Endothelial cell of umbilical vein (primary cell): Measurements from ENCODE around the gene DGKH. TPM values are rescaled to one million over a fixed set of nuclear protein-coding genes. Genes with fewer than 3 reads are reported as not detected.

Experiments
- BruUV-seq: library from RNA; stranded (reverse); fragments of 400-500 nt; replicated peaks from 2 replicates; lab custom pipeline; 2021; lab: Mats Ljungman, UMichigan
- CTCF ChIA-PET: fragments of 300-600, 350-600 bp; sonication (Branson Sonifier 250); formaldehyde crosslinking; loops from one replicate; lab custom pipeline; 2021; ENCODE audit warnings: antibody characterized with exemption, inconsistent platforms; lab: Charles Lee
- POLR2A ChIA-PET: fragments of 300-600, 350-600 bp; sonication (Branson Sonifier 250); formaldehyde crosslinking; loops from one replicate; lab custom pipeline; 2021; ENCODE audit warnings: antibody characterized with exemption, inconsistent platforms; lab: Charles Lee
- DNase-seq: peaks from one replicate; pipeline ENCODE4 v3.0.0-alpha.2; 2011; ENCODE audit warnings: low read depth, low spot score
- FAIRE-seq: peaks from 2 replicates; lab custom pipeline; 2011; peaks lifted over from hg19 to GRCh38; lab: Jason Lieb, UNC
- H2AFZ ChIP-seq: 2 replicates; pipeline ENCODE4 v1.6.0; 2012; ENCODE audit warnings: low read depth, low read length, control low read depth, inconsistent platforms
- H3K27ac ChIP-seq: 2 replicates; pipeline ENCODE4 v1.5.1; 2011; ENCODE audit warnings: low read depth, mild to moderate bottlenecking, control low read depth, low read length, moderate library complexity; ENCODE audit not compliant: insufficient read depth
- H3K27me3 ChIP-seq, 2 experiments: 2 replicates each; pipeline versions ENCODE4 v1.6.0 to v1.6.1; 2011; ENCODE audit warnings: low read length in 2 of 2, mixed read lengths in 1 of 2; ENCODE audit not compliant: control insufficient read depth in 2 of 2, insufficient read depth in 2 of 2
- H3K36me3 ChIP-seq, 2 experiments: 2 replicates in 1 of 2; 3 replicates in 1 of 2; pipeline ENCODE4 v1.5.1; 2011; ENCODE audit warnings: low read length in 2 of 2, mild to moderate bottlenecking in 1 of 2, moderate library complexity in 1 of 2; ENCODE audit not compliant: control insufficient read depth in 2 of 2, insufficient read depth in 2 of 2; ENCODE audit errors: extremely low read depth in 1 of 2
- H3K4me1 ChIP-seq: 3 replicates; pipeline ENCODE4 v1.5.1; 2011; ENCODE audit warnings: mild to moderate bottlenecking, low read length; ENCODE audit not compliant: control insufficient read depth, insufficient read depth; ENCODE audit errors: extremely low read depth
- H3K4me2 ChIP-seq: 2 replicates; pipeline ENCODE4 v1.6.1; 2011; ENCODE audit warnings: low read length, control low read depth, mixed read lengths; ENCODE audit not compliant: insufficient read depth
- H3K4me3 ChIP-seq, 3 experiments: fragments of 200-600 bp in 1 of 3; sonication (generic), shearing (Covaris generic) in 1 of 3; replicated peaks in 1 of 3; 2 replicates each; pipeline ENCODE4 v1.5.1; 2011 to 2016; ENCODE audit warnings: control low read depth in 3 of 3, low read length in 3 of 3, mild to moderate bottlenecking in 2 of 3, inconsistent platforms in 1 of 3, low read depth in 1 of 3, moderate library complexity in 1 of 3; ENCODE audit not compliant: insufficient read depth in 1 of 3
- H3K79me2 ChIP-seq: 2 replicates; pipeline ENCODE4 v1.6.0; 2012; ENCODE audit warnings: low read length, inconsistent platforms; ENCODE audit not compliant: control insufficient read depth, insufficient read depth
- H3K9ac ChIP-seq: replicated peaks from 2 replicates; pipeline ENCODE3; 2011; ENCODE audit warnings: low read length, control low read depth; ENCODE audit not compliant: insufficient read depth; ENCODE audit errors: extremely low read depth
- H3K9me1 ChIP-seq: replicated peaks from 3 replicates; pipeline ENCODE4 v1.6.0; 2011; ENCODE audit warnings: mild to moderate bottlenecking, low read length; ENCODE audit not compliant: control insufficient read depth, insufficient read depth; ENCODE audit errors: extremely low read depth
- H3K9me3 ChIP-seq: replicated peaks from 2 replicates; pipeline ENCODE4 v1.5.1; 2012; ENCODE audit warnings: low read length, inconsistent platforms; ENCODE audit not compliant: control insufficient read depth, insufficient read depth
- H4K20me1 ChIP-seq: replicated peaks from 2 replicates; pipeline ENCODE3; 2011; ENCODE audit warnings: mild to moderate bottlenecking, low read length; ENCODE audit not compliant: control insufficient read depth, insufficient read depth; ENCODE audit errors: extremely low read depth
- CTCF ChIP-seq, 2 donors: IDR thresholded peaks; 1 replicate in 1 of 2; 2 replicates in 1 of 2; pipeline ENCODE4 v1.5.1; 2011; ENCODE audit warnings: low read length in 2 of 2, mild to moderate bottlenecking in 2 of 2, moderate library complexity in 2 of 2, control low read depth in 1 of 2, inconsistent platforms in 1 of 2, low read depth in 1 of 2; ENCODE audit not compliant: insufficient read depth in 1 of 2; ENCODE audit errors: extremely low read depth in 1 of 2
- EZH2 ChIP-seq: IDR thresholded peaks from 2 replicates; pipeline ENCODE4 v1.6.1; 2012; ENCODE audit warnings: borderline replicate concordance, low read depth, mild to moderate bottlenecking, moderate library complexity, low read length, inconsistent platforms; ENCODE audit not compliant: severe bottlenecking
- FOS ChIP-seq: IDR thresholded peaks from 2 replicates; pipeline ENCODE4 v1.6.1; 2011; ENCODE audit warnings: mild to moderate bottlenecking, low read length, moderate library complexity, borderline replicate concordance; ENCODE audit not compliant: insufficient read depth
- GATA2 ChIP-seq: IDR thresholded peaks from 2 replicates; pipeline ENCODE4 v1.7.0; 2011; ENCODE audit warnings: low read depth, mild to moderate bottlenecking, moderate library complexity, mixed read lengths, low read length; ENCODE audit not compliant: insufficient read length, insufficient read depth
- JUN ChIP-seq: IDR thresholded peaks from 2 replicates; pipeline ENCODE4 v1.6.1; 2011; ENCODE audit warnings: borderline replicate concordance, low read depth; ENCODE audit not compliant: insufficient read length, insufficient read depth
- MAX ChIP-seq: IDR thresholded peaks from 2 replicates; pipeline ENCODE4 v1.6.1; 2011; ENCODE audit not compliant: insufficient read depth, insufficient read length
- MYC ChIP-seq: IDR thresholded peaks from one replicate; pipeline ENCODE4 v1.6.1; 2011; ENCODE audit warnings: mild to moderate bottlenecking, low read depth, low read length
- POLR2A ChIP-seq: IDR thresholded peaks from 2 replicates; pipeline ENCODE4 v1.6.1; 2012; ENCODE audit warnings: low read depth, mild to moderate bottlenecking, control low read depth, low read length
- POLR2AphosphoS5 ChIP-seq: IDR thresholded peaks from 2 replicates; pipeline ENCODE4 v1.6.1; 2012; ENCODE audit warnings: low read depth, mild to moderate bottlenecking, control low read depth, low read length, moderate library complexity; ENCODE audit not compliant: insufficient read depth
- dilution Hi-C: fragments of 300-500 bp; cut with MboI; formaldehyde crosslinking; loops from one replicate; pipeline ENCODE4 v1.15.0; 2019; ENCODE audit warnings: low sequenced_read_pairs; ENCODE audit not compliant: extremely low pct_ligation_motif_present
- intact Hi-C: fragments of 100-400 bp; cut with micrococcal nuclease; formaldehyde crosslinking; loops from one replicate; pipeline ENCODE4 v1.10.0; 2022
- polyA plus RNA-seq, 4 experiments: library from polyadenylated mRNA; depleted of rRNA in 3 of 4; stranded (reverse) in 3 of 4; unstranded in 1 of 4; fragments of >200 nt; gene quantifications; 2 replicates each; pipeline versions ENCODE4 v1.2.1 to v1.2.3, GENCODE V29; 2011 to 2012; ENCODE audit warnings: missing spikeins in 1 of 4
- total RNA-seq: library from RNA; stranded (reverse); gene quantifications from 2 replicates; pipeline ENCODE4 v1.2.3, GENCODE V29; 2021

The DGKH gene
- total and polyA plus RNA-seq, 2 donors (not counting 3 experiments of a cell fraction or from before 2014, with no cell fraction given), result 4.1 to 30.1 TPM

- H3K4me2 ChIP-seq, result no peak overlapping the region
- H4K20me1 ChIP-seq, result peaks cover 2% of the 10 kb centered on the region
- no peaks in the 10 kb centered on the region for H3K36me3 ChIP-seq
- peaks cover 9% of the 10 kb centered on the region for H3K4me1 ChIP-seq
- H3K79me2 ChIP-seq, result peaks cover 7% of the 10 kb centered on the region
- no peak for DNase-seq
- dilution Hi-C loops, result no loop called here
- FAIRE-seq, result no peak
- no peaks in the 10 kb centered on the region for H3K27me3 ChIP-seq
- no peaks in the 10 kb centered on the region for H3K9me3 ChIP-seq
- H3K4me3 ChIP-seq, result no peak overlapping the region
- no TSS peak for BruUV-seq
- POLR2A ChIA-PET, result no interaction called here
- CTCF ChIA-PET, result interaction anchor here (1.0 kb wide), 1 partner anchor 24 kb away, joined by 3 read pairs; no protein-coding TSS in a partner anchor
- H3K9ac ChIP-seq, result no peak overlapping the region
- TF ChIP-seq FOS, result no peak
- H2AFZ ChIP-seq, result no peak overlapping the region
- intact Hi-C loops, result no loop called here
- H3K9me1 ChIP-seq, result no peaks in the 10 kb centered on the region
- H3K27ac ChIP-seq, result no peak overlapping the region
Measured at GRCh38 chr13:42071672-42072419, 23.4 kb downstream of the DGKH start.

- FAIRE-seq (peak; percentile 76), DNase-seq (peak; percentile 41)
- Histone ChIP-seq H3K4me1 (peaks cover 9% of the 10 kb centered on the region), H3K27ac (no peak overlapping the region), H3K9me1 (no peaks in the 10 kb centered on the region), H3K9ac (no peak overlapping the region), H3K9me3 (no peaks in the 10 kb centered on the region), H3K36me3 (no peaks in the 10 kb centered on the region), H2AFZ (no peak overlapping the region), H4K20me1 (peaks cover 2% of the 10 kb centered on the region), H3K4me3 (no peak overlapping the region), H3K27me3 (no peaks in the 10 kb centered on the region), H3K79me2 (peaks cover 10% of the 10 kb centered on the region), H3K4me2 (peak overlapping the region; percentile 35)
- ChIA-PET CTCF (interaction anchor here (0.7 to 1.6 kb wide), 5 partner anchors 9 to 405 kb away, joined by 3 to 7 read pairs (median 4); no protein-coding TSS in a partner anchor), POLR2A (no interaction called here)
- dilution Hi-C loops, result no loop called here
- BruUV-seq, result no TSS peak
- intact Hi-C loops, result no loop called here
- no peak for TF ChIP-seq EZH2
- TF ChIP-seq MAX, result no peak
- no peak for TF ChIP-seq GATA2
- TF ChIP-seq JUN, result no peak
- no peak for TF ChIP-seq CTCF (IDR thresholded peaks at IDR 0.05; ENCODE audit: extremely low read depth in 1 of 2, insufficient read depth in 1 of 2, low read depth in 1 of 2, low read length in 2 of 2)
- no peak for TF ChIP-seq FOS
- no peak for TF ChIP-seq POLR2AphosphoS5
- no peak for TF ChIP-seq POLR2A
- no peak for TF ChIP-seq MYC
Measured at GRCh38 chr13:42073683-42074082, 25.2 kb downstream of the DGKH start.
